Measurements from ENCODE around the gene DELE1. TPM values are rescaled to one million over a fixed set of nuclear protein-coding genes. Genes with fewer than 3 reads are reported as not detected.

Gene DELE1
- total RNA-seq, 2 experiments from 2014 or later, result 50.1 to 57.4 TPM

- H3K4me3 Mint-ChIP-seq, result no peak overlapping the region
- TF ChIP-seq CTCF (IDR thresholded peaks at IDR 0.05), result no peak
- H3K4me1 Mint-ChIP-seq (ENCODE audit: low read depth), result no peaks in the 10 kb centered on the region
- intact Hi-C loops (cut with micrococcal nuclease), result no loop called here
- no peak overlapping the region for H3K27ac Mint-ChIP-seq
- DNase-seq, result no peak
- H3K9me3 Mint-ChIP-seq, result no peaks in the 10 kb centered on the region
- ChIA-PET CTCF (no interaction called here), POLR2A (no interaction called here)
- H3K27me3 Mint-ChIP-seq, result no peaks in the 10 kb centered on the region
- peaks cover 55% of the 10 kb centered on the region for H3K36me3 Mint-ChIP-seq (ENCODE audit: low read depth)
- no peak for ATAC-seq
These were observed 59.0 kb downstream of the DELE1 start for GRCh38 chr5:141982626-141983025.

GRCh38 chr5:141986072-141986471, 62.4 kb downstream of the DELE1 start:
- no peaks in the 10 kb centered on the region for H3K27me3 Mint-ChIP-seq
- CTCF ChIA-PET, result interaction anchor here (0.8 to 37.7 kb wide), 9 partner anchors 9 to 294 kb away, joined by 3 to 592 read pairs (median 4); partner anchors contain the start of genes GNPDA1 and RNF14
- no peak for ATAC-seq
- peaks cover 38% of the 10 kb centered on the region for H3K36me3 Mint-ChIP-seq (ENCODE audit: low read depth)
- H3K27ac Mint-ChIP-seq, result no peak overlapping the region
- intact Hi-C loops (cut with micrococcal nuclease), result no loop called here
- no peaks in the 10 kb centered on the region for H3K4me1 Mint-ChIP-seq (ENCODE audit: low read depth)
- POLR2A ChIA-PET, result interaction anchor here (1.0 kb wide), 1 partner anchor 10 kb away, joined by 4 read pairs; no protein-coding TSS in a partner anchor
- DNase-seq, result no peak
- no peaks in the 10 kb centered on the region for H3K9me3 Mint-ChIP-seq
- TF ChIP-seq CTCF (IDR thresholded peaks at IDR 0.05), result no peak
- H3K4me3 Mint-ChIP-seq, result no peak overlapping the region

- ATAC-seq (no peak), DNase-seq (no peak)
- Mint-ChIP-seq H3K27me3 (no peaks in the 10 kb centered on the region), H3K4me3 (no peak overlapping the region), H3K36me3 (ENCODE audit: low read depth) (peaks cover 41% of the 10 kb centered on the region), H3K9me3 (no peaks in the 10 kb centered on the region), H3K27ac (no peak overlapping the region), H3K4me1 (ENCODE audit: low read depth) (peaks cover 10% of the 10 kb centered on the region)
- intact Hi-C loops (cut with micrococcal nuclease), result no loop called here
- POLR2A ChIA-PET, result no interaction called here
- TF ChIP-seq CTCF (IDR thresholded peaks at IDR 0.05), result no peak
- CTCF ChIA-PET, result interaction anchor here (0.9 to 37.7 kb wide), 13 partner anchors 12 to 297 kb away, joined by 3 to 592 read pairs (median 11); partner anchors contain the start of genes GNPDA1, NDFIP1 and RNF14
These were observed 66.0 kb downstream of the DELE1 start for GRCh38 chr5:141989720-141990119.

Other genes starting within 250 kb of the DELE1 start
- gene ARAP3, start 241.6 kb upstream of the DELE1 start, total RNA-seq, result 1 to 10 TPM; 5.9 to 7.2 TPM
- gene PCDH1, start 45.5 kb upstream of the DELE1 start, total RNA-seq, result under 1 TPM in 1 of 2 experiments, not detected in 1; 0.87 TPM
- under 1 TPM; 0.31 to 0.61 TPM for gene PCDH12, start 34.3 kb downstream of the DELE1 start, total RNA-seq
- 10 to 100 TPM; 34.1 to 35.0 TPM for gene RNF14, start 45.2 kb downstream of the DELE1 start, total RNA-seq
- 10 to 100 TPM; 82.4 to 88.3 TPM for gene GNPDA1, start 89.2 kb downstream of the DELE1 start, total RNA-seq
- gene NDFIP1, start 184.9 kb downstream of the DELE1 start, total RNA-seq, result 10 to 100 TPM; 93.8 to 96.9 TPM